ENCODE results near the gene OR2T8.

The OR2T8 gene

DNA sequence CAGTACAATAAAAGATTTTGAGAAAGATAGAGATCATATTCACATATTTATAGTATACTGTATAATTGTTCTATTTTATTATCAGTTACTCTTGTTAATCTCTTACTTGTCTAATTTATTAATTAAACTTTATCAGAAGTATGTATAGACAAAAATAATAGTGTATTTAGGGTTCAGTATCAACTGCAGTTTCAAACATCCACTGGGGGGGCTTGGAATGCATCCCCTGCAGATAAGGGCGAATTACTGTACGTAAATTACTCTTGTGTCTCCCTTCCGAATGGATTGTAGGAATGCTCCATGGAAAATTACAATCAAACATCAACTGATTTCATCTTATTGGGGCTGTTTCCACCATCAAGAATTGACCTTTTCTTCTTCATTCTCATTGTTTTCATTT is 28.5 kb downstream of the OR2T8 start, which contains the start of gene OR2L8:
TSS of gene OR2L8 (plus strand) at position 301 of the 400 bp plus-strand sequence. CDS start at position 301, 0 bp downstream.
- FAIRE-seq: no peak
- no peak for DNase-seq (ENCODE audit: extremely low spot score, insufficient read length, low read depth)

DNA sequence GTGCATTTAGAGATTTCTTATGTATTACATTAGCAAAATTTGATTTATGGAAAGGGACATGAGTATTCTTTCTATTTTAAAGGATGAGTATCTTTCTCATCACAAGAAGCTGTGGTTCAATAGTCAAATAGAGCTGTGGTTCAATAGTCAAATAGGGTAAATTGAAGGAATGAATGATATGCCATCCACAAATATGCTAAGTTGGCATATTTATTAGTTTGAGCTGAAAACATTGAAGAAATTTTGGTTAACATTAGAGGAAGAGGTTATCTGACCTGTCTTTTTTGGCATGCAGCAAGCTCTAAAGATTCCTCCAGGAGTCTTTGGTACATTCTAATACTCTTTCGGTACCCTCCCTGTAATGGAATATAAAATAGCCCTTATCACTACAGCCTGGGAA is 33.4 kb downstream of the OR2T8 start:
- no peak for FAIRE-seq
- no peak for DNase-seq (ENCODE audit: extremely low spot score, insufficient read length, low read depth)

DNA sequence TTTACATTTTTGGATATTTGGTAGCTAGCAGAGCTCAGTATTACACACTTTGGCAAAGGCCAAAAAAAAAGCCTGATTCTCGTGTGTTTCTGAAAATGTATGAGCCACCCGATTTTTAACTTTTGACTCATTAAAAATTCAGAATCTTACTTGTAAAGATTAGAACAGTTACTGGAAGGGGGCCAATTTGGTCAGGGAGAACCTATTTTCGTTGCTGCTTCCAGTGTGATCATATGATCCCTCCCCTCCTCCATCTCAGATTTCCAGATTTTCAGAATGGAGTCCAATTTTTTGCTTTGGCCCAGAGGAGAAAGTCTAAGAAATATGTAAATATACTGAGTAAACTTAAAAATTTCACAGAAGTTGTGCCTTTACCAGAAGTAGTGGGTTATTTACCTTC is 41.7 kb downstream of the OR2T8 start:
- DNase-seq (ENCODE audit: extremely low spot score, insufficient read length, low read depth) (no peak), FAIRE-seq (no peak)

DNA sequence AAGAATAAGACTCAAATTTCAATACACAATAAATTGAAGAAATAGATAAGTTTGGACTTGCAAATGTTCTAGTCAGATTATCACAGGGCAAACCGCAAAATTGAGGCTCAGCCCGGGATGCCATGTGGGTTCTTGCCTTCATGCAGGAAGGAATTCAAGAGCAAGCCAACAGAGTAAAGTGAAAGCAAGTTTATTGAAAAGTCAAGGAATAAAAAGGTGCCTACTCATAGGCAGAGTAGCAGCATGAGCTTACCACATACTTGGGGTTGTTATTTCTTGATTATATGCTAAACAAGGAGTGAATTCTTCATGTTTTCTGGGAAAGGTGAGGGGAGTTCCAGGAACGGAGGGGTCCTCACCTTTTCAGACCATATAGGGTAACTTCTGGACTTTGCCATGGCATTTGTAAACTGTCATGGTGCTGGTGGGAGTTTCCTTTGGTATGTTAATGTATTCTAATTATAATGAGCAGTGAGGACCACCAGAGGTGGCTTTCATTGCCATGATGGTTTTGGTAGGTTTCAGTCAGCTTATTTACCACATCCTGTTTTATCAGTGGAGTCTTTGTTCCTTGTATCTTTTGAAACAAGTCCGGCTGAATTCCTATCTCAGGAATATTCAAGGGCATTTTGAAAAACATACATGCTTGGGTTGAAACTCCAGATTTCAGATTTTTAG is 43.0 kb downstream of the OR2T8 start:
- no peak for FAIRE-seq
- DNase-seq (ENCODE audit: extremely low spot score, insufficient read length, low read depth): no peak

DNA sequence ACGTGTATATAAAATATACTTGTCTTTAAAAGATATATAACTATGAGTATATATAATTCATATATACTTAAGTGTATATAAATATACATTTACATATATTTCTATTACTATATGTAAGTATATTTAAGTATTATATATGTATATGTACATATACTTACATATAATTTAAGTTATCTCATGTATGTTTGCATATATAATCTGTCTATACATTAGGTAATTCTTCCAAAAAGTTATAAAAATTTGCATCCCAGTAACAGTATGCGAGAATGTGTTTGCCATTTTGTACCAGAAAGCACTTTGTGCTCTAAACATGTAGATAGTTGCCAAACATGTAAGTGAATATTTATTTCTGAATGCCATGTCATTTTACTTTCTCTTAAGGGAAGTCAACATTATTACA is 44.9 kb downstream of the OR2T8 start, which contains the start of gene OR2AK2:
TSS of gene OR2AK2 (plus strand) at position 301 of the 400 bp plus-strand sequence. CDS start 144 bp downstream, outside the sequence.
- DNase-seq (ENCODE audit: extremely low spot score, insufficient read length, low read depth) (no peak), FAIRE-seq (no peak)

GRCh38 chr1:247966532-247967204 is 46.6 kb downstream of the OR2T8 start:
- peak; percentile 70 for FAIRE-seq
- DNase-seq (ENCODE audit: extremely low spot score, insufficient read length, low read depth): peak; percentile 8

All from GM18507 (cell line).